GM19372 (cell line): ENCODE data around the gene CCDC102B.
"Not testable (repeated sequence)": the region's sequence is repeated elsewhere in the genome, so short reads cannot be mapped to it uniquely, and the experiment has no call there.

Source experiments
- ATAC-seq: cut with Tn5 transposase; IDR thresholded peaks from one replicate; pipeline ENCODE4 v1.9.1; 2021; ENCODE audit warnings: mild to moderate bottlenecking, low read depth, moderate library complexity; ENCODE audit not compliant: unreplicated experiment

The CCDC102B gene

DNA sequence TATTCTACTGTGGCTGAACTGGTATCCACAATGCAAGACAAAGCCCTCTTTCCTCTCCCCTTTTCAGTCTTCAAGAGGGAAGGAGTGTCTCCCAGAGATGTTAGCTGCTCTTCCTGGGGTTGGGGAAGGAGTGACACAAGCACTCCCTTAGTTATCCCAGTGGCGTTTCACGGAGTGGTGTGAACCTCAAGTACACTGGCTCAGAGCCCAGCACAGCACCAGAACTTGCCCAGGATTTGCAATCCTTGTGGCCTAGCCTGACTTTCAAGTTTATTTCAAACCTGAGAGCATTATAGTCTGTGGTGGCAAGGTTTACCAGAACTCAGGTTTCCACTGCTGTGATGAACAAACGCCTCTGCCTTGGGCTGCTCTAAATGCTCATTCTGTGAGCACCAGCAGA is 162.5 kb downstream of the CCDC102B start:
- ATAC-seq: no peak

DNA sequence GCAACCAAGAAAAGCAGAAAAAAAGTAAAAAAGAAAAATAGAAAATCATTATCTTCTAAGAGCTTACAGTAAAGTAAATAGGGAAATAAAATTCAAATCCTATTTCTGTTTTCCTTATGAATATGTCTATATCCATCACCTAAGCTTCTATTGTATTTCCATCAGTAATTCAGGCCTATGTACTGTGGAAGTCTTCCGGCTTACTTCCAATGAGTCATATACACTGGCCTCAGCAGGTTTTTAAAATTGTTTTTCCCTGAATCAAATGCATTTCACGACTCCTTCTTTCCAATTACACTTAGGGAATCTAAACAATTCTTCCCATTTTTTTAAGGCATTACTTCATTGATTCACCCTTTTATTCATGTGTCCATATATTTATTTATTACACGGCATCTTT is 164.7 kb downstream of the CCDC102B start:
- no peak for ATAC-seq

DNA sequence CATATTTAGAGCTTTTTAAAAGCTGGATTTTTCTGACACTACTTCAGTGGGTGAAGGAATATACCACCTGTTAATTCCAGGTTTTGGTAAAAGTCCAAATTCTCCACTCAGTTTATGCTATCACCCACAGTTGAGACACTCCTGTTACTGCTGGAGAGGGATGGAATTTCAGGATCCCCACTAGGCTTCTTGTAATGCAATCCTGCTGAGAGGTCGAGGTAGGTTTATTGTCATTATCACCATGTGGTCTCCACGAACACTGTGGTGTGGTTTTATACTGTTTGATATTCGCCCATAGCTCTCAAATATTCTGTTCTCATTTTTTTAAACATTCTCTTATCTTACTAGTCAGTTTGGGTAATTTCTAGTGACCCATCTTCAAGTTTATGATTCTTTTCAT is 167.9 kb downstream of the CCDC102B start:
- ATAC-seq: no peak

DNA sequence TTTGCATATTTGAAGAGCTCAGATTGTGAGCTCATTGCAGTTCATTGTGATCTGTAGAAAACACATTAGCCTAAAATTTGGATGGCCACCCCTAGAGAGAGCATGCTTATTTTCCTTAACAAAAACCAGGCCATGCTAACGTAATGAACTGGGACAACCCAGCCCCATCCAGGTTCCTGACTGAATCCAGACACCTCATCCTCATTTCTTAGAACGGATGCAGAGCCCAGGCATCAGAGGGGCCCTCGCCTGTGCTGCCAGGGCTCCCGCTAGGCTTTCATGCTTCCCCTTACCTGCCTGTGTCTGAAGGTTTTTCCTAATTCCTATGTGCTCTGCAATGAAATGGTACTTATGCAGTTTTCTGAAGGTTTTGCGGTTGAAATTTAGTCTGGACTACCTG is 171.1 kb downstream of the CCDC102B start:
- ATAC-seq: no peak

DNA sequence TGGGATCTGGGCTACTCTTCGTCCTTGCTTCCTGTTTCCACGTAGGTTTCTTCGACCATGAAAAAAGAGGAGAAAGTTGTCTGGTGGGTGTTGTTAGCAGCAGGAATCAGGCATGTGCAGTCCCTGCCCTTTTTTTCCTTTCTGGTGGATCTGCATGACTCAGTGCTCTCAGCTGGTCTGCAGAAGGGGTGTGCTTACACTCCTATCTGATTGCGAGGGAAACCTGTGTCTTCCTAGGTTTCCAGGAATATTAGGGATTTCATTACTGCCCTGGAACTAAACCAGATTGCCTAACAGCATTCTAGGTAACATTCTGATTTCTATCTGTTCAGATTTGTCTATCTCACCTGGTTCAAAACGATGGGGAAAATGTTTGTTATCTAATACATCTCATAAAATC is 174.3 kb downstream of the CCDC102B start:
- ATAC-seq: no peak

DNA sequence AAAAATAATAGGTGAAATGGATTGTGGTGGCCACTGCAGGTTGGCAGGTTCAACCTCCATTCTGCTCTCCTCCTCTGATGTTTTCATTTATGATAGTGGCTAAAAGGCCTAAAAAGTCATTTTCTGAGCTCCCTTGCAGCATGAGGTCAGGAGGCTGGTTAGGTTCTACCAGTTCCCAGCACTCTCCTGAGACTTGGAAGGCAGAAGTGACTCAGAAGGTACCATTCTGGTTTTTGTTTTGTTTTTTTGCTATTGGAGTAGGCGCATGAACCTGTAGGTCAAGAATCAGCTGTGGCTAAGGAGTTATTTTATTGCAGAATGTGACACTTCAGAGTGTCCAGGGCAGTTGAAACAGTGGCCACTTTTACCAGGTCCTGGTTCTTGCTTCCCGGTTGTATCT is 181.9 kb downstream of the CCDC102B start:
- no peak for ATAC-seq

DNA sequence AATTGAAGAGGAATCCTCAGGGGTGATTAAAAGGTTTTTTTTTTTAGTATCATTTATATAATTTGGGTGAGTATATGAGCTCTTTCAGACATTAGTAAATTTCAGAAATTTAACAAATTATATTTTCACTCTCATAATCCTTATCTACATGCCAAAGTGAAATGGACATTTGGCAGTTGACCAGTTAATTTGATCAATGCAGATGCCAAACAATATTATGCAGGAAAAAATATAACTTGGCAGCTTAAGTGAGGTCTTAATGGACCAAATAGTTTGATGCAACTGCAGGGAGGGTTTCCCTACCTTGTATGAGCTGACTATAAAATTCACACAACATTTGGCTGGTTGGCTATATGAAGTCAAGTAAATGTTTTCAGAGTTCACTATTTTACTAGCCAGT is 185.2 kb downstream of the CCDC102B start:
- ATAC-seq: no peak

DNA sequence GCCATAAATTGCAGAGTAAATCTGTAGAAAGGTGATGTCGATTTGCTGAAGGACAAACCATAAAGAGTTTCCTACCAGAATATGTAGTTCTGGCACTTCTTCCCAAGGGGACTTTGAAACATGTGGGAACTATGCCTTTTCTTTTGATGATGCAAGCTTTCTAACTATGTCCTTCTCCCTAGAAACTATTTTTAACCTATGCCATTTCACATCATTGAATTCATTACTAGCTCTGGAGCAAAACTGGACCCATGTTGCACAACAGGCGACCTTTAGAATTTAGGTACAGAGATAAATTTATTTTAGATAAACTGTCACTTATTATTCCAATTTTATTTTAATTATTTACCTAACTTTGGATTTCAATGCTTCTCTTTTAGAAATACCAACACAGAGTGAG is 186.5 kb downstream of the CCDC102B start:
- no peak for ATAC-seq

DNA sequence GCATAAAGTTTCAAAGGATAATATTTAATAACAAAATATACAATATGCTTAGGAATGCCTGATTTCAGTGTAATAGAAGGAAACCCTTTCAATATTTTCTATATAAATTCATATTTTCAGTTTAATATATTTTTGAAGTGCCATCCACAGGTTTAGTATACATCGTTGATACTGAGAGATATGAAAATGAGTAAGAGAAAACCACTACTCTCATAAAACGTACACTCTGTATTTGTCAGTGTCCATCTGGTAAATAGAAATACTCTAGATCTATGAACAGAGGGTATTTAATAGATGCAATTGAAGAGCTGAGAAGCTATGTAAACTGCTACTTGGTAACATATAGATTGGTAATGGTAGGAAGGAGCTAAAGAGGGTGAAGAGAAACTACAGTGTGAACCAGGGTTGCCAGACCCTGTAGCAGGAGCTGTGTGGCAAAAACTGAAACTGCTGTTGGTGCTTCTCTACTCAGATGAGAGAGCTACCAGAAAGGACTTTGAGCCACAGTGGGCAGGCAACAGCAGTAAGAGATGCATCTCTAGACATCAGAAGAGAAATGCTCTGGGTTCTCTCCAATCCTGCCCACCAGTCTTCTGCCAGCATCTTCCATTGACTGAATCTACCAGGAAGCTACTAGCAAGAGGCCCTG is 187.4 kb downstream of the CCDC102B start:
- ATAC-seq: no peak

DNA sequence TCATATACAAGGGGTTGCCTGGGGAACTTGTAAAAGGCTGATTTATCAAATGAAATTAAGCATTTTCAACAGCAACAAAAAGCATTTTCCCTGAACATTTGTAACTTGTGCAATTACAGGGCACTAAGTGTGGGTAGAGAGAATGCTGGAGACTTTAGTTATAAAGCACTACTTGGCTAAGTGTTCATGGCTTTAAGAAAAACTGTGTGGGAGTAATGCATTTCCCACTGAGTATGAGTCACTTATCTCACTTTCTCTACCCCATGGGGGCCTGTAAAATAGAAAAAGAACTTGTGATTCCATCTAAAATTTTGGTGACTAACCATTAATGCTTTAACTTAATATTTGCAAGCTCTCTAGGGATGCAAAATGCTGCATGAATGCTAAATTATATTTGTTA is 193.4 kb downstream of the CCDC102B start:
- ATAC-seq: no peak

DNA sequence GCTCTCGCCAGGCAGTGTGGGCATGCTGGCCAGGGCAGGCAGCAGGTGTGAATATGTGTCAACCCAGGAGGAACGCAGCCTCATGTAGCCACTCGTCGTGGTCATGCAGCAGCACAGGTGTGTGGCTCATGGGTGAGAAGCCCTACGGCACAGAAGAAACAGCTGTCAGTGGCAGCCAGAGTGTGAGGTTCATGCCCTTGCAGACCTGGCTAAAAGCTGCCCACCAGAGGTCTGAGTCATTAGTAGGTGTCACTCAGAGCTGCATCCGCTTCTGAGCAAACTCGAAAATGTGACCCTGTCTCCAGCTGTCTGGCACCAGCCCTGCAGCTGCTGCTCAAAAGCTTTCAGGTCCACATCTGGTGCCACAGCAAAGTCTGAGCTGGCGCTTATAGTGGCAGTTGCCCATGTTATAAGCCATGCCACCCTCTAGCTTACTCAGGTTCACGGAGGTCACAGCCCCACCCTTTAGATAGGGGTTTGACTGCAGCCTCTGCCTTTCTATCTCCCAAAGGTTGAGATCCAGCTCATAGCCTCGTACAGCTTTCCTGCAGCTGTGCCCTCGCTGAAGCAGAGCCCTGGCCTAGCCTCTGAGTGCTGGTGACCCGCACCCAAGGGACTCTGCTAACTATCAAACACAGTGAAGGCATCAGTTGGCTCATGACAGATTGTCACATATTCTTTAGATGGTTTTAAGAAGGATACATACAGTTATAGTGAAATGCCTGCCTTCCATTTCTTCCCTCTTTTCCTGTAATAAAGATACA is 195.0 kb downstream of the CCDC102B start:
- no peak for ATAC-seq

DNA sequence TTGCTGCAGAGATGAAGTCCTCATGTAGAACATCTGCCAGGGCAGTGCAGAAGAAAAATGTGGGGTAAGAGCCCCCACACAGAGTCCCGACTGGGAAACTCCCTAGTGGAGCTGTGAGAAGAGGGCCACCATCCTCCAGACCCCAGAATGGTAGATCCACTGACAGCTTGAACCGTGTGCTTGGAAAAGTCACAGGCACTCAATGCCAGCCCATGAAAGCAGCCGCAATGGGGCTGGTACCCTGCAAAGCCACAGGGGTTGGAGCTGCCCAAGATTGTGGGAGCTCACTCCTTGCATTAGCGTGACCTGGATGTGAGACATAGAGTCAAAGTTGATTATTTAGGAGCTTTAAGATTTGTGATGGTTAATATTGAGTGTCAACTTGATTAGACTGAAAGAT is 197.8 kb downstream of the CCDC102B start:
- ATAC-seq: no peak

DNA sequence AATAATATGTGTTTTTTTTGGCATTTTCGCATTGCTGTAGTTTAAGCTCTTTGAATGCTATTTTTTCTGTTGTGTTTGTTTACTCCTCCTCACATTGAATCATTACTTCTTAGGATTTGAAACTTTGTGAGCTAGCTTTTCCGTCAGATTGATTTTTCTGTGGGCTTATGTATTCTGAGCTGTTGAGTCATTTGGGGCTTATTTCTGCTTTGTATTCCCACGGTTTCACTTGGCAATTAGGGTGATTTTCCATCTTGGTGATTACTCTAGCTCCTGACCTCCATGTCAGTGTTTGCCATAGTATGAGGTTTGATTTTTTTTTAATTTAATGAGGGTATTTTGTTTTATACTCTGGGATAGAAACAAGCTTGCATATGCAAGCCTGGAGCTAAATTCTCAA is 200.0 kb downstream of the CCDC102B start:
- no peak for ATAC-seq

DNA sequence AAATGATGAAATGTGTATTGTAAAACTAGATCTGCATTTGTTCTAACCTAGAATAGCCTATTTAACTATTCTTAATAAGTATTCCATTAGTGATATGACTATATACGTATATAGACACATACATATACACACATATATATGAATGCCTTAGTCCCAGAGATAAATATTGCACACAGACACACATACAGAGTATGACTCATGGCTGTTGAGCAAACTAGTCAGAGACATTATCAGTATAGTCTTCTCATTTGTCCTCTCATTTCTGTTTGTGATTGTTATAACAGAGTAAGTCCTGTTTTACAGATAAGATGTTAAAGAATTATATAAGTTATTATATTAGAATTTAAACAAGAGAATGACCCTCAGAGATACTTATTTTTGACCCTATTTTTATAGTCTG is 202.5 kb downstream of the CCDC102B start:
- ATAC-seq: no peak

DNA sequence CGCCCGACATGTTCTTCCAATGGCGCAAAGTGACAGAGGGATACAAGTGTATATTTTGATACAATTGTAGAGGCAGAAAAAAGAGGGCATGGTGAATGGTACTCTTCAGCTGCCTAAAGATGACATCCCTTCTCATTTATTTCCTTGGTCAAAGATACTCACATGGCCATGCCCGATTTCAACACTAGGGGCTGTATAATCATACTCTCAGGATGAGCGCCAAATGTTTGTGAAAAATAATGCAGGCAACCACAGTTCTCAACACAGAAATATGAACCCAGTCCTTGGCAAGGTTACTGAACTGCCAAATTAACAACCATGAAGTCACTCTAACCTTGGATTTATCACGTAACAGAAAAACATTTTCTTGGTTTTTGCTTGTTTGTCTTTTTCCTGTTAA is 204.4 kb downstream of the CCDC102B start:
- no peak for ATAC-seq

DNA sequence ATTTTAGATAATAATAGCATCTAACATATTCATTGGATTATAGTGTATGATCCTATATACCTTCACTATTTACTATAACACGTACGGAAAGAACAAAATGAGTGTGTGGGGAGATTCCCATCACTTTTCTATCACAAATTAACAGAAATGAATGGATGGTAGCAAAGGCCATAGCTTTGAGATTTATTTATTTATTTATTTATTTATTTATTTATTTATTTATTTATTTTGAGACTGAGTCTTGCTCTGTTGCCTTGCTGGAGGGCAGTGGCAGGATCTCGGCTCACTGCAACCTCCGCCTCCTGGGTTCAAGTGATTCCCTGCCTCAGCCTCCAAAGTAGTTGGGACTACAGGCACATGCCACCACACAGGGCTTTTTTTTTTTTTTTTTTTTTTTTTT is 208.3 kb downstream of the CCDC102B start:
- ATAC-seq: not testable (repeated sequence)

DNA sequence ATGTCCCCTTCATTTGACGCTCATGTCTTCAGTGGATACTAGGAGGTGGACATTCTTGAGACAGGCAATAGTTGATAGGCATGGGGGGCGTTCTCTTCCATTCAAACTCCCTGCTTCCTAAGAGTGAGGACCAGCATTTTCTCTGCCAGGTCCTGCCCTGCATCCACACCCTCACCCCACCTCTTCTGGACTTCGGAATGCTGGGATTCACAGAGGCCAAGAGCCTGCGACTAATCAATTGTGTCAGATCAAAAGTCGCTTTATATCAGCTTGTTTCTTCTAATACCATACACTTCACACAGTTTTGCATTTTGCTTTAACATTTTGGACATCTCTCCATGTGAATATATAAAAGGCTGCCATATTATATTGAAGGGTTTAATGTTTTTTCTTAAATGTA is 210.7 kb downstream of the CCDC102B start:
- ATAC-seq: no peak

DNA sequence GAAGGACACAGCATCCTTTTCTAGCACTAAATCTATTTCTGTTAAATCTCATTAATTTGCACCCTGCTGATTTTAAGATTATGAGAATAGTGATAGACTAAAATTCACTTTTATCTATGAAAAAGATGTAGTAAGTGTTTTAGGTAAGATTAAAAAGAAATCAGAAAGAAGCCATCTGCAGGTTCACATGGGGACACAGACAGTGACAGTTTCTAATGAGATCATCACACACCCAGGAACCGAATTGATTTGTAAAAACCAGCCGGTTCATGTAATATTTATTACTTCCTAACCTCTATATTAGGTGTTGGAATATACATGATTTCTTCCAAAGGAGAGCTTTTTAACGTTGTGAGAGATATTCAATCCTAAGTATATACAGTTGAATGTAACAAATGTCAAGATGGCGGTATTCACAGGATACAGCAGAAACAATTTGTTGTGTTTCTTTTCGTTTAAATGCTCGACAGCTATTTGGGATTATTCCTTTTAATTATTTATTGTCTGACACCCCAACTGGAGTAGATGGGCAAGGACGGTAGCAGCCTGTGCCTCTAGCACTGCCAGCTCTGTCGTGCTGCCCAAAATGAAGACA is 223.4 kb downstream of the CCDC102B start:
- no peak for ATAC-seq

DNA sequence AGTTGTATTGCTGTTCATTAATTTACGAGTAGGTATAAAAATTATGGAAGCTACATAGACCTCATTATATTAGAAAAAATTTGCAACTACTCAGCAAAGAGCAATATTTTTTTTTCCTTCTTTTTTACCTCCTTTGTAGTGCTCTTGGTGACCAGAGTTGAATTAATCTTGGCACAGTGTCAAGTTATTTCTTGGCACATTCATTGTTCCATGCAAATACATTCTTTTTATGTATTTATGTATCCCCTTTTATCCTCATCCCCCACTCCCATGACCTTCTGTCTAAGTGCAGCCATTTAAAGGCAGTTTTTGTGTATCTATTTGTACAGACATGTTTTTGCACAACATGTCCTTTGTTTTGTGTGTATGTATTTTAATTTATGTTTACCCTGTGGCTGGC is 224.5 kb downstream of the CCDC102B start:
- ATAC-seq: no peak

DNA sequence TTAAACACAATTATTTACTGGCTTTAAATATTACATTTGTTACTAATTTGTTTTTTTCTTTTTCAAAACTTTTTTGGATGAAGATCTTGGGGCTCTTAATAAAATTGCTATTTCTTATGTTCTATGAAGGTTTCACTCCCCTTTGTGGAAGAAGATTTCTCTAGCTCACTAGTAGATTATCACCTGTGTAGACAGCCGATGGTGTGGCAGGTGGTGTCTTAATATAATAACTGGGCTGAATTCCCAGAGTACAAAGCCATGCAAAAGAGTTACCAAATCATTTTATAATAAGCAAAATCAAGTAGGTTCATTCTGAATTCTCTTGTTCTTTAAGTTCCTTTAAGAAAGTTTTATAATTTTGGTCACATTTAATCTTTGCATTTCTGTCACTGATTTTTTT is 233.7 kb downstream of the CCDC102B start:
- no peak for ATAC-seq

DNA sequence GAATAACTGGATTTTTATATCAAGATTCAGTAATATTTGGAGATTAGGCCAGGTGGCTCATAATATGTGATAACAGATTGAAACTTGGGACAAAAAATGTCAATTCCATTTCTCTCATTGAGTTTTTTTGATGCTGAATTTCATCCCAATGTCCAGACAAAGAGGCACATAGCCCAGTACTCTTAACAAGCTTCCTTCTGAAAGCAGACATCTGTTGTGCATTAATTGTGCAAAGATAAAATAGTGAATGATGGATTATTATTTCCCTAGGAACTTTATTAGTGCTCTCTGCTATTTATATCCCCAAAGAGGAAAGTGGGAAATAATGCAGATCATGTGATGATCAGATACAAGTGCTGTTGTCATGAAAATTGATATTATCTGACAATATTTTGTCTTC is 234.1 kb downstream of the CCDC102B start:
- ATAC-seq: no peak

DNA sequence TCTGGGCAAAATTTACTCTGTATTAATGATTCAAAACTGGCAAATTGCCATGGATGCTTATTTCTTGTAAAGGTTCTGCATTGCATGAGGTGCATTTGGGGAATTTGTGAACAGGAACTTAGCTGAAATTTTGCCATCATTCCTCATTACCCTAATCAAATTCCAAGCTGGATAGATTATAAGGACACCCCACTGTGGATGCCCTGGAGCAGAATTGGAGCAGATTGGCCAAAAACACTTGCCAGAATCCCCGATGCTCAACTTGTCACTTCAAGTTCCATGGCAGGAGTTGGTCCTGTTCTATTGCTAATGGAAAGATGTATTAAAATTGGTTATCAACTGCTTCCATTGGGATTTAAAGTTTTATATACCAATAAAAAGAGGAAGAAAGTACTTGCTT is 237.9 kb downstream of the CCDC102B start:
- no peak for ATAC-seq
